Upper lobe of left lung (tissue), 4 donors: ENCODE measurements around the gene MGMT.

Experiments used
- CTCF ChIP-seq, 6 experiments: fragments of 450-650 bp in 4 of 6; fragments of 200-600 bp in 2 of 6; sonication (generic) in 2 of 6; IDR thresholded peaks; one replicate each; pipeline ENCODE4 v1.5.1; 2016 to 2019; ENCODE audit warnings: antibody characterized with exemption in 6 of 6
- EP300 ChIP-seq, 4 donors: sonication (generic); formaldehyde crosslinking; IDR thresholded peaks; one replicate each; pipeline ENCODE4 v1.5.1; 2017; ENCODE audit warnings: antibody characterized with exemption in 4 of 4, control low read depth in 2 of 4

- TF ChIP-seq CTCF (IDR thresholded peaks at IDR 0.05) = no peak
- TF ChIP-seq EP300 (IDR thresholded peaks at IDR 0.05) = no peak
Measured at GRCh38 chr10:129647590-129647989, 180.5 kb downstream of the MGMT start.
